Stimulated activated naive CD8-positive, alpha-beta T cell treated with anti-CD3 and anti-CD28 coated beads, Interleukin-15, Interleukin-2, amounts not matched to agents 100 U/mL and 50 U/mL, for 24 hours (primary cell): ENCODE data around the gene SLC38A10.

Experiments used
- ATAC-seq: fragments of 150-1000 bp; cut with Tn5 transposase; one replicate; pipeline ENCODE4 v1.10.0; 2021
- DNase-seq: peaks from one replicate; pipeline ENCODE4 v3.0.0; 2021

Gene SLC38A10

DNA sequence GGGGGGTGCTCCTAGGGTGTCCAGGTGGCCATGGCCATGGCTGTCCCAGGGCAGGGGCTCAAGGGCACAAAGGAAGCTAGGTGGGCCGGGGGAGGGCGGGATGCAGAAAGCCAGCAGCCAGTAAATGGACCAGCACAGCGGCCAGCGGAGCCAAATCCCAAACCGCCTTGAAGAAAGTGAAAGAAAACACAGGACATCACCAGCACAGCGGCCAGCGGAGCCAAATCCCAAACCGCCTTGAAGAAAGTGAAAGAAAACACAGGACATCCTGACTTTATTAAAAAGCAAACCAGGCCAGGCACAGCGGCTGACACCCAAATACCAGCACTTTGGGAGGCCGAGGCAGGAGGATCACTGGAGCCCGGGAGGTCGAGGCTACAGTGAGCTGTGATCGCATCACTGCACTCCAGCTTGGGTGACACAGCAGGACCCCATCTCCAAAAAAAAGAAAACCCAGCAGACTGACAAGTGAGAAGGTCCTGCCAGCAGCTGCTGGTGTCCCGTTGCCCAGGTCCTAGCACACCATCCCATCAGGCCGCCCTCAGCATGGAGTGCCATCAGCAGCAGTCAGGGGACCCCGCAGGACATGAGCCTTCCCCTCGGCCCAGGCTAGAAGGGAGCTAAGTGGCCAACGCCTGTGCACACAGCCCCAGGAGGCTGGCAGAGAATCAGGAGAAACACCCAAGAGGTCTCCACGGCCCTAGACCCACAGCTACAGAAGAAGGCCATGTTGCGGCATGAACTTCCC, 17.0 kb downstream of the SLC38A10 start:
- ATAC-seq (no peak), DNase-seq (no peak)

DNA sequence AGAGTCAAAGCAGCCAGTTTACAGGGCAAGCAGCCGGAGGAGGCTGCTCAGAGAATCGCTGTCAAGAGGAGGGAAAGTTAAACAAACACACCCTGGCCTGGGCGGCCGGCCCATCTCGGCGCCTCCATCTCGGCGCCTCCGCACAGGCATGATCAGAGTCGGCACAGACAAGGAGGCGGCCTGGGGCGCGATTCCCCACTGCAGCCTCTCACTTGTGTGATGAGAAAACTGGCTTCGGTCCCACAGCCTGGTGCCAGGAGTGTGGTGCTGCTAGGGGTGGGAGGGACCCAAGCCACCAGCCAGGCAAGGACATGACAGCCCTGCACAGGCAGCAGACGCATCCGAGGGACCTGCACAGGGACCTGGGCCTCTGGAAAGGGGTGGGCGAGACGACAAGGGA, 17.7 kb downstream of the SLC38A10 start:
- no peak for DNase-seq
- ATAC-seq = no peak

DNA sequence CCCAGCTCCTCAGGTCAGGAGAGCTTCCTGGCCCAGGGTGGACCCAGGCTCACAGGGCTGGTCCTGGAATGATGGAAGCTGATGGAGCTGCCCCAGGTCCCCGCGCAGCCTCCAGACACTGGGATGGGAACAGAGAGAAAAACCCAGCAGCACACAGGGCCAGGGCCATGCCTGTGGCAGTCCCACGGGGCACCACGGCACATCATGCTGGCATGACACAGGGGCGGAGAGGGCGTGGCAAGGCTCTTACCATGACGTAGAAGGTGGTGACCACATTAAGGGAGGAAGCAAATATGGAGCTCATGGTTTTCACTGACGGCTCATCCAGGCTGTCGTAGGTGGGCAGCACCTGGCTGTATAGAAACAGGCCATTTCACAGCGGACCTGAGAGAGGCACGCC, 18.3 kb downstream of the SLC38A10 start:
- ATAC-seq = peak; percentile 41
- DNase-seq = no peak

DNA sequence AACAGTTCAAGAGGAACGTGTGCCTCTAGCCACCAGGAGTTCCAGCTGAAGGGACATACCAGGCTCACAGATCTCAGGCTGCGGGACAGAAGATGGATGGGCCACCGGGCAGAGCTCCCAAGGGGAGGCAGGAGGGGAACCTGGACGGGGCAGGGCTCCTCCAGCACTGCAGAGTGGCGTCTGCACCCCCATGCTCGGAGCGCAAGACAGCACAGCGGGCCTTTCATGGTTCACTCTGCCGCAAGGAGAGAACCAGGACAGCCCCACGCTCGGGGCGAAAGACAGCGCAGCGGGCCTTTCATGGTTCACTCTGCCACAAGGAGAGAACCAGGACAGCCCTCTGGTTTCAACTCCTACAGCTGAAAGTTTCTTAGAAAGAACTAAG, 20.6 kb downstream of the SLC38A10 start:
- DNase-seq (no peak), ATAC-seq (no peak)

DNA sequence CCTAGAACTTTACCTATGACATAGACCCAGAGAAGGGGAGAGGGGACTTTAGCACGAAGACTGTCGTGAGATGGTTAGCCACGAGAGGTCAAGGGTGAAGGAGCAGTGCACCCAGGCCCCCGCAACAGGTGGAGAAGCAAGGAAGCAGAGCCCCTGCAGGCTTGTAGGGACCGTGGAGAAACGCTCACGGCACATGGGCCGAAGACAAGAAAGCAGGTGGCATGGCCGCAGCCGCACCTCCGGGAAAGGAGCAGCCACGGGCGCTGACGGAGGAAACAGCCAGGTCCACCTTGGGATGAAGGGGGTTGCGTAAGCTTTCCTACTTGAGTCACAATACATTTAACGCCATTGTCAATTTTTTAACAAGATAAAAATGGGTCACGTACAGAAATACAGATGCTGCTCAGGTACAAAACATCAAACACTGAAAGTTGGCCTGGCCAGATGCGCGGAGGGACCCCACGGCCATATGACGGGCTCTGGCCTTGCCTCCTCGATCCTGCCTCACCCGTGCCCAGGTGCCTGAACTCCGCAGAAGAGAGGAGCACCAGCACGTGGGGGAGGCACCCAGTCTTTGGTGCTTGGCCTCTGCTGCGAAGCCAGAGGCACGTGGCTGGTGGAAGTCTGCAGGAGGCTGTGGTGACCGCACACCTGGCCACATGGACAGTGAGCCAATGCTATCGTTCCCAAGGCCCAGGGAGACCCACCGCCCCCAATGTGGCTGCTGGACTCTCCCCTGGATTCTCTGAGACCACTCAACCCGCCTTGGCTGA, 21.2 kb downstream of the SLC38A10 start:
- DNase-seq = no peak
- no peak for ATAC-seq

GRCh38 chr17:81272616-81273015, 22.5 kb downstream of the SLC38A10 start:
- no peak for DNase-seq
- no peak for ATAC-seq

- DNase-seq = no peak
- ATAC-seq = no peak
Measured at GRCh38 chr17:81271226-81271625, 23.9 kb downstream of the SLC38A10 start.

GRCh38 chr17:81270279-81270678, 24.8 kb downstream of the SLC38A10 start:
- DNase-seq = no peak
- no peak for ATAC-seq

GRCh38 chr17:81267390-81268067, 27.6 kb downstream of the SLC38A10 start:
- DNase-seq (no peak), ATAC-seq (no peak)

DNA sequence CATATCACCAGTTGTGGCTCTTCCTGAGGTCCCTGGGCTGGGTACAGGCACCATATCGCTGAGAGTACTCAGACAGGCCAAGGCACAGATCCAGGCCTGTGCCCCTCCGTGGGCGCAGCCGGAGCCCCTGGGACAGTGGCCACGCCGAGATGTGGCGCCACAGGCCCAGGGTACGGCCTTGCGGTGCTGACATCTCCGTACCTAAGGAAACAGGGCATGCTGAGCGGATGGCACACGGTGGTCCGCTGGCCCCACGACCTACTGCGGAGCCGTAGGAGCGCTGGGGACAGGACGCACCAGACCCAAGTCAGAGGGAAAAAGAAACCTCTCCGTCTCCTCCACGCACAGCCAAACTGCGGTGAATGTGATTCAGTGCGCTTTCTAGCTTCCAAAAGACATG, 29.5 kb downstream of the SLC38A10 start:
- ATAC-seq (no peak), DNase-seq (no peak)

DNA sequence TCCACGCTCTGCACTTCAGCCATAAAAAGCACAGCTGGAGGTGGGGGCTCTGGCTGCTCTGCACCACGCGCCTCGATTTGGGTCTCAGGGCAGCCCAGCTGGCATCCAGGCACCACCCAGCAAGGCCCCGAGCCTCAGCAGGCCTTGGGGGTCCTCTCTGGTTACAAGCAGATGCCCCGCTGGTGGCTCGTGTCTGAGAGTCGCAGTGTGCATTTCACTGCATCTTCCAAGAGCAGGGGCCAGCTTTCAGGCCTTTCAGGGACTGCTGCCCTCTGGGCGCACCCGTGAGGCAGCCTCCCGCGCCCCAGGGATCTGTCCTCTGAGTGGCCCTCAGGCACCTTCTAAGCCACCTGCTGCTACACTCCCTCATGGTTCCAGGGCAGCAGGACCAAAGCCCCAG, 30.5 kb downstream of the SLC38A10 start:
- DNase-seq = no peak
- no peak for ATAC-seq

DNA sequence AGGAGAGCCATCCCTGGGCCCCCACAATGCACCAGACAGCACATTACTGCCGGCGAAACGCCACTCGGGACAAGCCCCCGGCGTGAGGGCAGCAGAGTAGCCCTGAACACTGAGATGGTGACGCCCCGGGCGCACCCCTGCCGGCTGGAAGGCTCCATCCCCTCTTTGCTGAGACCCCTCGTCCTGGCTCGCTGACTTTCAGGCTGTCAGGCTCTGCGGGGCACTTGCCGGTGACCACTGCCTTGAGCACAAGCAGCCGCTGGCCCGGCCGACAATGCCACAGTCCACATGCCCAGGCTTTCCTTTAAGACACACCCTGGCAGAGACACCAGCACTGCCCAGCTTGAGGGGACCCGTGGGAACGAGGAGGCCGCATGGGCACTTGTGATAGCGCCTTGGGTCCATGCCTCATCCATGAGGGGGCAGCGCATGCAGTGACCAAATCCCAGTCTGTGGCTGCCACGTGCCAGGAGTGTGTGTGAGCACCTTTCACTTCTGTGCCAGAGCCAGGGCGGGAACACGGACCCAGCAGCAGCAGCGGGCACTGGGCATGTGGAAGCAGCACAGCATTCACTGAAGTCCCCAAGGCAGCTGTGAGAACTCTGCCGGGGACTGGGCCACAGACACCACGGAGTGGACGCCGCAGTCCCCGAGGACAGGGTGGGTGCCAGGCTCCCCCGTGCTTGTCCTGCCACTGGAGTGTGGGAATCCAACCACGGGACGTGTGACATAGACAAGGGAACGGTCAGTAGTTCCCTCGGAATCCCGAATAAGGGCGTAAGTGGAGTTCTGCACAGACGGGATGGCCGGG, 31.5 kb downstream of the SLC38A10 start:
- DNase-seq = no peak
- no peak for ATAC-seq

DNA sequence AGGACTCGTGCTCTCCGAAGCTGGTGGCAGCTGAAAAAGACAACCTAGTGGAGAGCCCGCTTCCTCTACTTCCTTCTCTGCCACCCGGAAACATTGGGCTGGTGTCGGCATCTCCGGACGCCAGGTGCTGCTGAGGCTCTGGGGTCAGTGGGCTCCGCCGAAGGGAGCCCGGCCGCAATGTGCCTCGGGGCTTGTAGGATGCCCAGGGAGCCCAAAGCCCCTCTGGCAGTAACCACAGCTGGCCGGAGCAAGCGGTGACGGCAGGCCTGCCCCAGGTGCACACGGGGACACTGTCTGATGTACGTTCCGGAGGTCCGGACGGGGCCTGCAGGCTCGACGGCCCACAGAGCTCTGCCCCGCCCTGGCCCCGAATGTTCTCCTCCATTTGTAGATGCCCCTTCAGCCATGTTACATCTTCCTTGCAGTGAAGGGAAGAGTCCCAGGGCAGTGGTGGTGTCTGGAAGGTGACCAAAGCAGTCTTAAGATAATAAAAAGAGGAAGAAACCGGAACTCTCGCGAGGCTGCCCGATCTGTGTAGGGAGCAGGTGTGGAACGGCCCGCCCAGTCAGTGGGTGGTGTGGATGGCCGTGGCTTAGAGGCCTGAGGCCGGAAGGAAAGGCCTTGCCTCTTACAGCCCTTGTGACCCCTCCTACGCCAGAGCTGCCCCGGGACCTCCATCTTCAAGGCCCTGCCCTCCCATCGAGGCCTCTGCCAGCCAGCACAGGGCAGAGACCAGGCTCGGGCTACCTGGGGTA, 33.3 kb downstream of the SLC38A10 start:
- DNase-seq (no peak), ATAC-seq (no peak)

DNA sequence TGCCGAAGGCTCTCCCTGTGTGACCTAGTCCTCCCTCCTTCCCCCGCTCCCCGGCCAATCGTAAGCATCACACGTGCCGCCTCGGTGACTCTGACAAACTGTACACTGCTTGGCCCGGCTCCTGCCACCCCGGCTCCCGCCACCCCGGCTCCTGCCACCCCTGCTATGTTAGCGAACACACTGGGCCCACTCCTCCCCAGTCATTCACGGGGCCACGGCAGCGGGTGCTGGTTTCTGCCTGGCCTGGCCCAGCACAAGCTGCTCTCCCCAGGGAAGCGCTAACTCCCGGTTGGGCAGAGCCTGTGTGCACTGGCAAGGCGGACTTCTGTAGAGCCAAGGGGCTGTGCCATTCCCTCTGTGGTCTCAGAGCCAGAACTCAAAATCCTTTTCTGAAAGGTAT, 34.0 kb downstream of the SLC38A10 start:
- DNase-seq (no peak), ATAC-seq (no peak)

- ATAC-seq (no peak), DNase-seq (no peak)
Measured at GRCh38 chr17:81260641-81261040, 34.5 kb downstream of the SLC38A10 start.

DNA sequence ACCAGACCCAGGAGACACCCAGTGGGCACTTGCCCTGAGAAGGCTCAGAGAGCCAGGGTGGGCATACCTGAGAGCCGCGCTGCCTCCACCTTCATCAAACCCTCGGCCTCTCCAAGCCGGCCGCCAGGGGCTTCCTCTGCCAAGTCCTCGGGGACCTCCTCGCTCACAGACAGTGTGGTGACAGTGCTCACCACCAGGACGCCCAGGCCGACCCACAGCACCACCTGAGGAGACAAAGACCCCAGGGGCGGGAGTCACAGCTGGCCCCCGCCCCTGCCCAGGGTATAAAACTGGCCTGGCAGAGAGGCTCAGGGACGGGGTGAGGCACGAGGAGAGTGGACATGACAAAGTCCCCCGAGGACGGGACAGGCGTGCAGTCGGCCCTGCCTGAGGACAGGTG, 34.9 kb downstream of the SLC38A10 start:
- ATAC-seq (no peak), DNase-seq (no peak)

DNA sequence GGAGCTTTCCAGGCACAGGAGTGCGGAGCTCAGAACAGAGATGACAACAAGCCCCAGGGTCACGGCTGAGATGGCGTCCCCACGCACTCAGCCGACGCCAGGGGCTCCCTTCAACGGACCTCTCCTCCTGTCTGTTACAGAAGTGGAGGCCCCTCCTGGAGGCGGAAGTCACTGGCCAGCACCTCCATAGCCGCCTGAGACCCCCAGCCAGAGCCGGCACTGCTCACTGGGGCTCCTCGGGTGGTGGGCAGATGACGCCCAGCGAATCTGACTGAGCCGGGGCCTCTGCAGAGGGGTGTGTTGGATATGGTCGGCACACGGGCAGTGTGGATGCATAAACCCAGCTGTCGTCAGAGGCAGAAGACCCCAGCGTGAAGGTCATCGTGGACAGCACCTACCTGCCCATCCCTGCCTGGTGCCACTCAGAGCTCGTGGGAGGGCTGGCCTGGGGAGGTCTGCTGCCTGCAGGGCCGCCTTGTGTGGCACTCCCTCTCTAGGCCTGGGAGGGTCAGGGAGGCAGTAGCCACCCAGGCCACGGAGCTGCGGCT, 36.0 kb downstream of the SLC38A10 start:
- DNase-seq = no peak
- ATAC-seq = no peak

- DNase-seq (no peak), ATAC-seq (no peak)
Measured at GRCh38 chr17:81258292-81258691, 36.8 kb downstream of the SLC38A10 start.

GRCh38 chr17:81257533-81257932, 37.6 kb downstream of the SLC38A10 start:
- no peak for ATAC-seq
- no peak for DNase-seq

DNA sequence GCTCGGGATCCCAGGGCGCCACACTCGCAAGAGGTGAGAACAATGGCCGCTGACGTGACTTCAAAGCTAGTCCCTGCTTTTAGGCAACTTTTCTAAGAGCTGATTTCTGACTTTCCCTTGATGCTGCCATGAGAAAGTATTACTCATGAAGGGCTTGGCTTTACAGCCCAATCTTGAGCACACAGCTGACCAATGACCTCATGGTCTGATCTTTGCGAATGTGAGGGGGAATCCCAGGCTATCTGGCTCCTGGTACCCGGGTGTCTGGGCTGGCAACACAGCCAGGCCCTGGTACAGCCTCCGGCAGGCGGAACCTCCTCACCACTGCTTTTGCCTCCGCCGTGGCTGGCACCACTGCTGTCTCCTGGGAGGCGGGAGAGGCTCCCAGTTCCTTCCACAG, 38.5 kb downstream of the SLC38A10 start:
- no peak for ATAC-seq
- DNase-seq = no peak

DNA sequence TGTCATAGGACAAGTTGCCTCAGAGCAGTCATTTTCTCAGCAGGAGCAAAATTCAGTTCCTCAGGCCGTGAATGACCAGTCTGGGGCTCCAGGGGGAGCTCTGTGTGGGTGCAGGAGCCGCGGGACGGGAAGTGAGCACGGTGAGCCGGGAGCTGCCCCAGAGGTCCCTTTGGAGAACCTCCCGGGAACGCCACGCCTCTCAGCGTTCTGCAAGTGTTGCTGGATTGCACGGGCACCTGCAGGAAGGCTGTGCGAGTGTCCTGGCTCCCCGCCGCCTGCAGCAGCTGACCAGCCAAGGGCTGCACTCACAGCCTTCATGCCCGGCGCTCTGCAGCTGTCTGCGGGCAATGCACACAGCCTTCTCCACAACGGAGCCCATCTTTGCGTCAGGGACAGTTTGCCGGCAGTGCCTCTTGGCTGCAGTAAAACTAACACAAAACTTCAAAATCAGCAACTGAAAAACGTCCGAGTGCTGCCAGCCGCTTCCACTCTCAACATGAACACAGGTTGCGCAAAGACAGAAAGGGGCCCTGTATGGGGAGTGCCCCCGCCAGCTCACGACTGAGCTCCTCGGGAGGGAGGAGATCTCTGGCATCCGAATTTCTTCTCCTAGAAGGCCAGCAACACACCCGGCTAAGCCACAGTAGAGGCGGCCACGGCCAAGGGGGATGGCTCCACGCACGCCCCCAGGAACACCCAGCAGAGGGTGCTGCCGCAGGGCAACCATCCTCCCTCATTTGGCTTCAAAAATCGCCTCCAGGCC, 40.0 kb downstream of the SLC38A10 start:
- no peak for DNase-seq
- no peak for ATAC-seq
